ENCODE data around the gene IQCK.
"Not testable (repeated sequence)": the region's sequence is repeated elsewhere in the genome, so short reads cannot be mapped to it uniquely, and the experiment has no call there.

The IQCK gene

DNA sequence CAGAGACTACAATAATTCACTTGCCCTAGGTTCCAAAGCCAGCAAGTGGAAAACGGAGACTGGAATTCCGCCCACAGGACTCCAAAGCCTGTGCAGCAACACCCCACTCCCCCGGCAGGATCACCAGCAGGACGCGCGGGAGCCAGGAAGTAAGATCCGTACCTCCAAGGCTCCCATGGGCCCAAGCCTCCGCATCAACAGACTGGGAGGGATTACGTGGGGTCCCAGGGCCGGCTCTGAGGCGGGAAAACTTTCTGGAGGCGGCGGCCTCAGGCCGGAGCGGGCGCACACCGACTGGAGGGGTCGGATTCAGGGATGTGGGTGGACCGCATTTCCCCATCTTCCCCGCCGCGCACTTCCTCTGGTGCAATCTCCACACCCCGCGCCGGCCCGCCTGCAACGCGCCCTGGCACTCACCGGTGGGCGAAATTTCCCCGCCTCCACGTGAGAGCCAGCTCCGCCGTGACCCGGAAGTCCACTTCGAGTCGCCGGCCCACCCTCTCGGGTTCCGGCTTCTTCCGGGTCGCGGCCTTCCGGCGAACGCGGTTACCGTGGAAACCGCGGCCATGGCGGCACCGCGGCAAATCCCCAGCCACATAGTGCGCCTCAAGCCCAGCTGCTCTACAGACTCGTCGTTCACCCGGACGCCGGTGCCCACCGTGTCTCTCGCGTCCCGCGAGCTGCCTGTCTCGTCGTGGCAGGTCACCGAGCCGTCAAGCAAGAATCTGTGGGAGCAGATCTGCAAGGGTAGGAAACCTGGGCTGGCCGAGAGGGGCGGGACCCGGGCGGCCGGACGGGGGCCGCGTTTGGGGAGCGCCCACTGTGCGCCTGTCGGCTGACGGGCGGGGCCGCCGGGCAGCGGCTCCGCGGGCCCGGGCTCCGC lies at the start of gene IQCK, which contains the start of gene KNOP1:
IQCK (plus strand) TSS at position 531 of the 883 bp plus-strand sequence; CDS start at position 567, 36 bp downstream.
KNOP1 (minus strand) TSS at position 487 of the 883 bp plus-strand sequence. CDS start 3,192 bp downstream, outside the sequence.
- DNase-seq (ENCODE audit: low read depth in 1 of 2, low spot score in 1 of 2), result peak; percentile 79 to 87

GRCh38 chr16:19672378-19672777 lies 45.7 kb upstream of the IQCK start:
- DNase-seq (ENCODE audit: low read depth in 1 of 2, low spot score in 1 of 2), result no peak

GRCh38 chr16:19674485-19674884 lies 43.6 kb upstream of the IQCK start:
- DNase-seq (ENCODE audit: low read depth in 1 of 2, low spot score in 1 of 2), result no peak

DNA sequence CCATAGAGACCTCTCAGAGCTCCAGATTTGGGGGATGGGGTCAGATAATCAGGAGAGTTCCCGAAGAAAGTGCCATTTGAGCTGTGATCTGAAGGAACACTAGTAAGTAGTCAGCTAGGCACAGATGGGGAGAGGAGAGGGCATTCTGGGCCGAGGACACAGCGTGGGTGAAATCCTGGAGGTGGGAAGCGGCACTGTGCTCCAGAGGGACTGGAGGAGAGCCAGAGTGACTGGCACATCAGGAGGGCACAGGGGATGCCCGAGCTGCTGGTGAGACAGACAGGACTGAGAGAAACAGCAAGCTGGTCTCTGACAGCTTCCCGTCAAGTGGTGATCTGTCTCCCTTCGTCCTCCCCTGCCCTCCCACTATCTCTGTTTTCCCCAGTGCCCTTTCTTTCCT lies 40.7 kb upstream of the IQCK start:
- no peak for DNase-seq (ENCODE audit: low read depth in 1 of 2, low spot score in 1 of 2)

DNA sequence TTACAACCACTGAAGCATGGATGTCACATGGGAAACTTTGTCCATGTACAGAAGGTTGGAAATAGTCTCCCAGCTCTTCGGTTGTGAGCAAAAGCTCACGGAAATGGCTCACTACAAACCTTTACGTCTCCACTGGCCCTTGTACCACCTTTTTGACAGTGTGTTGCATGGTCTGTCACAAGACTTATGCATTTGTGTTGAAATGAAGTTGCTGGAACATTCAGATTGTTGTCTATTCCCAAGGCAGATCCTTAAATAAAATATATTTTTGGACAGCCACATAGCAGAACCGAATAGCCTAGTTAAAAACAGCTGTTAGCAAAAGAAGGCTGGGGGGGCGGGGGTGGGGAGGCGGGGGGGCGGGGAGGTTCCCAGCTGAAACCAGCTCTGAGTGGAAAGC lies 39.3 kb upstream of the IQCK start:
- DNase-seq (ENCODE audit: low read depth in 1 of 2, low spot score in 1 of 2), result no peak

DNA sequence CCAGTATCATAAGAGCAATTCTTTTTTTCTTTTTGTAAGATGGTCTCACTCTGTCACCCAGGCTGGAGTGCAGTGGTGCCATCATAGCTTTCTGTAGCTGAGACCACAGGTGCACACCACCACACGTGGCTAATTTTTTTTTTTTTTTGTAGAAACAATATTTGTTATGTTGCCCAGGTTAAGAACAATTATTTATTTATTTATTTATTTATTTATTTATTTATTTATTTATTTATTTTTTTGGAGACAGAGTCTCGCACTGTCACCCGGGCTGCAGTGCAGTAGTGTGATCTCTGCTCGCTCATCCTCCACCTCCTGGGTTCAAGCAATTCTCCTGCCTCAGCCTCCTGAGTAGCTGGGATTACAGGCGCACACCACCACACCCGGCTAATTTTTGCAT lies 38.8 kb upstream of the IQCK start:
- DNase-seq (ENCODE audit: low read depth in 1 of 2, low spot score in 1 of 2), result not testable (repeated sequence)

DNA sequence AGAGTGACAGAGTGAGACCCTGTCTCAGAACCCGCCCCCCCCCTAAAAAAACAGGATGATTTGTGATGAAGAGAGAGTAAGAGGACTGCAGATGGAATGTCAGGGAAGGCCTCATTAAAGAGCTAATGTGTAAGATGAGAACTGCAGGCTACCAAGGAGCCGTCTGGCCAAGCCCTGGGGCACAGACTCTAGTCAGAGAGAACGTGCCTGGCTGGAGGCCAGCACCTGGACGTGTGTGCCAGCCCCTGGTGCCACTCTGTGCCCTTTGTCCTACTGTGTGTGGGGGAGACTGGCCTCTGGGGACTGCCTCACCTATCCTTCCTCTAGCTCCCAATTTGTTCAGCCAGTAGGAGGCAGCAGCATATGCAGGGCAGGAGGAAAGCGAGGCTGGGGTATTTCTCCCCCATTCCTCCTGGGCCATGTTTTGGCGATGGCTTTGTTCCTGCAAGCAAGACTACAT lies 37.2 kb upstream of the IQCK start:
- DNase-seq (ENCODE audit: low read depth in 1 of 2, low spot score in 1 of 2), result no peak

DNA sequence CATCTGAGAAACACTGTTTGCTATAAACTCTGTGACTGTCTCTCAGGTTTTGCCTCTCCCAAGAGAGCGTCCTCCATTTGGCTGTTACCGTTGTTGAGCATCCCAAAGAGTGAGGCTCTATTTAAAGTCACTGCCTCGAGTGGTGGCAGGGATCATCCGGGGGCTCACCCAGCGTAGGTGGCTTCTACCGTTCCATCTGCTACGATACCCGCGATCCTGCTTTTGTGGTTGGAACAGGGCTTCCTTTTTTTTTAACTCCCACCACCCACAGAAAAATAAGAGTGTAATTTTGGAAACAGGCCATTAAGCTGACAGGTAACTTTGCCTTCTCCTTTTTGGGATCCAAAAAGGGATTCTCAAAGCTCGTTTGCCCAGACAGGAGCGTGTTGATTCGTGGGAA lies 36.4 kb upstream of the IQCK start:
- DNase-seq (ENCODE audit: low read depth in 1 of 2, low spot score in 1 of 2), result no peak

- no peak for DNase-seq (ENCODE audit: low read depth in 1 of 2, low spot score in 1 of 2)
Measured at GRCh38 chr16:19683453-19684236, 34.4 kb upstream of the IQCK start.

DNA sequence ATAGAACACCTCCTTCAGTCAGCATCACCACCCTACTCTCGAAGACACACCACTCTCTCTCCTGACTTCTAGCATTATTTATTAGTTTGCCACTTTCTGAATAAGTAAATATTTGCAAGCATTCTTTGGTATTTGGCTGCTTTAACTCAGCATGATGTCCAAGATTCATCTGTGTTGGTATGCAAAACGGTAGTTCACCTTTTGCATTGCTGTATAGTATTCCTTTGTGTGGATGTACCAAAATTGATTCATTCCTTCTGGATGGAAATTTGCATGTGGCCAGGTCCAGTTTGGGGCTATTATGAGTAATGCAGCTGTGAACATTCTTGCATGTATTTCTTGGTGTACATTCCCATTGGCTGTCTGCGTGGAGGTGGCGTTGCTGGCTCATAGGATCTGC lies 32.9 kb upstream of the IQCK start:
- DNase-seq (ENCODE audit: low read depth in 1 of 2, low spot score in 1 of 2), result no peak

DNA sequence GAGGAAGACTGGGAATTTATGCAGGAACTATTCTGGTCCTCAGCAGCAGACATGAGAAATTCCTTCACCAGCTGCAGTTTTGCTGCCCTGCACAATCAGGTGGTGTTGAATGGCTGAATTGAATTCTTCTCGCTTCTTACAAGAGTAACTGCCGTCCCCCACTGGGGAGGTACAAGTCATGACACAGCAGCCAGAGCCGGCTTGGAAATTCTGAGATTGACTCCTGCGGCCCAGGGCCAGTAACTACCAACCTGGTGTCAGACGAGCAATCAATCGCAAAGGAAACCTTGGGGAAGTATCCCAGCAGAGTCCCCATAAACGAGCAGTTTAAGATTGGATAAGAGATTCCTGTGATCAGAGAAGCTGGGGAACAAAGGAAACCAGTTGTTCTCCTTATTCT lies 30.8 kb upstream of the IQCK start:
- no peak for DNase-seq (ENCODE audit: low read depth in 1 of 2, low spot score in 1 of 2)

- no peak for DNase-seq (ENCODE audit: low read depth in 1 of 2, low spot score in 1 of 2)
Measured at GRCh38 chr16:19688396-19689024, 29.6 kb upstream of the IQCK start.

DNA sequence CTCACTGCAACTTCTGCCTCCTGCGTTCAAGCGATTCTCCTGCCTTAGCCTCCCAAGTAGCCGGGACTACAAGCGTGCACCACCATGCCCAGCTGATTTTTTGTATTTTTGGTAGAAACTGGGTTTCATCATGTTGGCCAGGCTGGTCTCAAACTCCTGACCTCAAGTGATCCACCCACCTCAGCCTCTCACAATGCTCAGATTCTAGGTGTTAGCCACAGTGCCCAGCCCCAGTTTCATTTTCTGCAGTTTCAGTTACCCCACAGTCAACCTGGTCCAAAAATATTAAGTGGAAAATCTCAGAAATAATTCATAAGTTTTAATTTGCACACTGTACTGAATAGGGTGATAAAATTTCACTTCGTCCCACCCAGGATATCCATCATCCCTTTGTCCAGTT lies 28.7 kb upstream of the IQCK start:
- DNase-seq (ENCODE audit: low read depth in 1 of 2, low spot score in 1 of 2), result no peak

DNA sequence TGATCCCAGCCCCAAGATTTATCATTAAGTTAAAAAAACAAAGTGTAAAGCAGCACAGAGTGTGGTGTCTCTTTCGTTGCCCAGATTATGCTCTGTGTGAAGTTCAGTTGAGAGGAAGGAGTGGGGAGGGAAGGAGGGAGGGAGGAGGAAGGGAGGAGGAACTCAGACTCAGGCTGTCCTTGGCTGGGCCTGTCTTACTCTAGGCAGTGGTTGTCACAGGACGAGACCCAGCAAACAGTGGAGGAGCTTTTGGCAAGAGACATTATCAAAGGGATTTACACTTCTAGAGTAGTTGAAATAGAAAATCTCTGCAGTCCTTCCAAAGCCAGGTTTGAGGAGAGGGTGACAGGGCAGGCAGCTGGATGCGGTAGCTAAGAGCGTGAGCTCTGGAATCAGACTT lies 27.9 kb upstream of the IQCK start:
- DNase-seq (ENCODE audit: low read depth in 1 of 2, low spot score in 1 of 2), result no peak

DNA sequence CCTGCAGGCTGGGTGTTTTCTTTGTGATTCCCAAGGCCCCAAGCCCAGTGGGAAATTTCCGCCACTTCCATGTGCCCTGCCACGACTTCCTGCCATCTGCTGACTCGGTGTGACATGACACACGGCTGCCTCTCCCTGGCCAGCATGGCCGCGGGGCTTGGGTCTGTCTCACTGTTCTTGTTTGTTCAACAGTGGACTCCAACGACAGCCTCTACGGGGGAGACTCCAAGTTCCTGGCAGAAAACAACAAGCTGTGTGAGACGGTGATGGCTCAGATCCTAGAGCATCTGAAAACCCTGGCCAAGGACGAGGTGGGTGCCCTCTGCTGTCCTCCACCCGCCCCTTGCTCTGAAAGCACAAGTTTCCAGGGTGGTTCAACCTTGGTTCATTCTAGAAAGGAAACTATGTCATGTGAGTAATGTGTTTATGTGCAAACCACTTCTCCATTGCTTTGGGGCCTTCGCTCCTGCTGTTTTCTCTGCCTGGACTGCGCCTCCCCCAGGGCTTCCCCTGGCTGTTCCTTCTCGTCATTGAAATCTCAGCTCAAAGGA lies 26.8 kb upstream of the IQCK start:
- DNase-seq (ENCODE audit: low read depth in 1 of 2, low spot score in 1 of 2), result no peak

GRCh38 chr16:19694989-19695388 lies 23.1 kb upstream of the IQCK start:
- DNase-seq (ENCODE audit: low read depth in 1 of 2, low spot score in 1 of 2), result no peak

DNA sequence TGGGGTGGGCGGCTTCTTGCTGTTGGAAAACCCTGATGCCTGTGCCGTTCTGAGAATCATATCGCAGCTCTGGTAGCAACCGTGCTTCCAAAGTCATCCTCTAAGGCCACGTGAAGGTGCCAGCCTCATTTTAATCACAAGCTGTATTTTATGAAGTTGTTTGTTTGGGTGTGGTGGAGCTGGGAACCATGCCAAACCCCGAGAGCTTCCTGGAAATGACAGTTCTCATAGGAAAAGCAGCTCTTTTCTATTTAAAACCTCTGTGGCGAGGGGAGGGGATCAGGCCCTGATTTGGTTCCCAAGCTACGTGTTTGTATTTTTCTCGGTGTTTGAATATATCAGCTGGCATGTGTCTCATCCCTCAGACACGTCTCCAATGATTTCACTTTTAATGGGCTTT lies 21.7 kb upstream of the IQCK start:
- no peak for DNase-seq (ENCODE audit: low read depth in 1 of 2, low spot score in 1 of 2)

DNA sequence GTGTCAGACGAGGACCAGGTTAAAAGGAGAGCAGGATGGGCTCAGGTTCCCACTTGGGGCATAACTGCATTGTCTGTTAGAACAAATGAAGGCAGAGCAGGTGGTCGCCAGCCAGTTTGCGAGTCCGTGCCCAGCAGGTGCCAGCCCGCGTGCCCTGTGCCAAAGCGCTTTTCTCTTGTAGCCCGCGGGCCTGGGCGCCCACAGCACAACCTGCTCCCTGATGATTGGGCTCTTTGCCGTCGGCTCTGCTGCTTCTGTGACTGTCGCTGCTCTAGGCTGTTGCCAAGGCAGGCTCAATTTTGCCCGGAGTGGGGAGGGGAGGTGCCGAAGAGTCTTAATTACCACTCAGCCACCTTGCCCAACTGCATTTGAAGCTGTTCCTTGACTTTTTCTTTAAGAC lies 21.1 kb upstream of the IQCK start:
- DNase-seq (ENCODE audit: low read depth in 1 of 2, low spot score in 1 of 2), result no peak

DNA sequence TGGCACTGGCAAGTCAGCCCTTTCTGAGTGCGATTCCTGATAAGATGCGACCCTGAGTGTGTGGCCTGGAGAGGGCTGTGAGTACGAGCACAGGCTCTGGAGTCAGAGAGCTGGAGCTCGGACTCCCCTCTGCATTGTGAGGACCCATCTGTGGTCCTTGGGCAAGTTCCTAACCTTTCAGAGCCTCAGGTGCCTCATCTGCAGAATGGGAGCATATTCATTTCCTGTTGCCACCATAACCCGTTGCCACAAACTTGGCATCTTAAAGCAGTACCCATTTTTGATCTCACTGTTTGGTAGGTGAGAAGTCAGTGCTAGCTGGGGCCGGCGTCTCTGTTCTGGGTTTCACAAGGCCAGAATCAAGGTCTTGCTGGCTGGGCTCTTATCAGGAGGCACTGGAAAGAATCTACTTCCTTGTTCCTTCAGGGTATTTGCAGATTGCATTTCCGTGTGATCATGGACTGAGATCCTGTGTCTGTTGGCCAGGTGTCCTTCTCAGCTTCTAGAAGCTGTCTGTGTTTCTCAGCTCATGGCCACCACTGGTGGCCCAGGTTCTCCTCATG lies 20.2 kb upstream of the IQCK start:
- DNase-seq (ENCODE audit: low read depth in 1 of 2, low spot score in 1 of 2), result no peak

DNA sequence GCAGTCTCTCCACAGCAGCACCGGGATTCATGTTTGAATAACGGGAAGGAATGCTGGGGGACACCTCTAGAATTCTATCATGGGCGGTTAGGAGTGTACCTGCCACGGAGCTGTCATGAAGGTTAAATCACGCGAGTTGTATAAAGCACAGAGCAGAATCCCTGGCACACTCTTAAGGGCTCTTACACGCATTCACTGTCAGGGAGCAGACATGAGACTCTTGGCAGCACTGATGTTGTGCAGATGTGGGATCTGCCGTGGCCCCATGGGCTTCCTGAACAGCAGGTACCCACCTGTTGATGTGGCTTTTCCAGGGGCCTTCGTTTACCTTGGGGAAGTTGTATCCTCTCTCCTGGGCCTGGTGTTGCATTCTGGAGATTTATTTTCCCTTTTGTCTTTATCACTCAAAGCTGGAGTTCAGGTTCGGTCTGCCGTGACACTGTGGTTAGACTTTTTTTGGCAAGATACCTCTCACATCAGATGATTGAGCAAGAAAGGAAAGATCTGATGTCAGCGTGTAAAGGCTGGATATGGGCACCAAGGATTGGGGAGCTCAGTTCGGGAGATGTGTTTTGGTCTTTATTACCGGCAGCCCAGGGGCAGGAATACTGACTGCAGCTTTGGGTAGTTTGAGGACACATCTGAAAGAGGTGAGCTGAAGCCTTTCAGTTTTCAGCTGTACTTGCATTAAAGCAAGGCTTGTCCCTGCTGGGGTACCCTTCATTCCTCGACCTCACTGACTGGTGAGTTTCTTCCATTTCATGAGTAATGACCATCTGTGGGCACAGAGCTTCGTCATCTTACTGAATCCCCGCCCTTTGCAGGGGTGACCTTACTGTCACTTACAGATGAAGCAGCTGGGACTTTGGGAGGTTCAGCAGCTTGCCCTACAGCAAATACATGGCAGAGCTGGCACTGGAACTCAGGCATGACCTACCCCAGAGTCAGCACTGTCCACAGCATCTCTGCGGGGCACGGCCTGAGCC lies 19.3 kb upstream of the IQCK start:
- no peak for DNase-seq (ENCODE audit: low read depth in 1 of 2, low spot score in 1 of 2)

All from activated CD4-positive, alpha-beta T cell treated with anti-CD3 and anti-CD28 coated beads, Interleukin-2, amount 50 U/mL, for 24 hours (primary cell).